Measurements from ENCODE around the gene AIFM2.

AIFM2 gene

DNA sequence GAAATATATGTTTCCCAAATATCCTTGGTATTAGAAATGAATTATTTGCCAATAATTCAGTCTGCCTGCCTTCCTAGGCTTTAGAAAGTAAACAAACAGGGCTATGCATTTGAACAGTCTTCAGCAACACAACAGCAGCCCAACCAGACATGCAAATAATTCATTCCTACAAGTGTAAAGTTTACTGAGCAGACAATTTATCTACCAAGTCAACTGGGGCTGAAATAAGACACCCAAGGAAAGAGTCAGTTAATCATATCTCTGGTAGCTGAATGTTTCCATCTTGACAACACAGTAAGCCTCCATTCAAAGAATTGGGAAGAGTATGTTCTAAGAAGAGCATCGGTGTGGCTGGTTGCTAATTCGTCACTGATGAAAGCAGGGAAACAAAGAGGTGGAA is 38.4 kb downstream of the AIFM2 start:
- no peak overlapping the region for H3K4me3 ChIP-seq (replicated peaks; ENCODE audit: low read depth, low read length)
- no peak for DNase-seq (ENCODE audit: extremely low read depth, insufficient read length)
- TF ChIP-seq, protein P1, sequence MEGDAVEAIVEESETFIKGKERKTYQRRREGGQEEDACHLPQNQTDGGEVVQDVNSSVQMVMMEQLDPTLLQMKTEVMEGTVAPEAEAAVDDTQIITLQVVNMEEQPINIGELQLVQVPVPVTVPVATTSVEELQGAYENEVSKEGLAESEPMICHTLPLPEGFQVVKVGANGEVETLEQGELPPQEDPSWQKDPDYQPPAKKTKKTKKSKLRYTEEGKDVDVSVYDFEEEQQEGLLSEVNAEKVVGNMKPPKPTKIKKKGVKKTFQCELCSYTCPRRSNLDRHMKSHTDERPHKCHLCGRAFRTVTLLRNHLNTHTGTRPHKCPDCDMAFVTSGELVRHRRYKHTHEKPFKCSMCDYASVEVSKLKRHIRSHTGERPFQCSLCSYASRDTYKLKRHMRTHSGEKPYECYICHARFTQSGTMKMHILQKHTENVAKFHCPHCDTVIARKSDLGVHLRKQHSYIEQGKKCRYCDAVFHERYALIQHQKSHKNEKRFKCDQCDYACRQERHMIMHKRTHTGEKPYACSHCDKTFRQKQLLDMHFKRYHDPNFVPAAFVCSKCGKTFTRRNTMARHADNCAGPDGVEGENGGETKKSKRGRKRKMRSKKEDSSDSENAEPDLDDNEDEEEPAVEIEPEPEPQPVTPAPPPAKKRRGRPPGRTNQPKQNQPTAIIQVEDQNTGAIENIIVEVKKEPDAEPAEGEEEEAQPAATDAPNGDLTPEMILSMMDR (IDR thresholded peaks at IDR 0.05; ENCODE audit: insufficient read depth, low read length, poor library complexity, severe bottlenecking), result no peak
- H3K27me3 ChIP-seq (replicated peaks; ENCODE audit: control insufficient read depth, insufficient read depth, low read length), result peaks cover 1% of the 10 kb centered on the region; the same call in 1 of the 2 replicates
- no peaks in the 10 kb centered on the region for H3K36me3 ChIP-seq (ENCODE audit: control insufficient read depth, insufficient read depth, low read length)

DNA sequence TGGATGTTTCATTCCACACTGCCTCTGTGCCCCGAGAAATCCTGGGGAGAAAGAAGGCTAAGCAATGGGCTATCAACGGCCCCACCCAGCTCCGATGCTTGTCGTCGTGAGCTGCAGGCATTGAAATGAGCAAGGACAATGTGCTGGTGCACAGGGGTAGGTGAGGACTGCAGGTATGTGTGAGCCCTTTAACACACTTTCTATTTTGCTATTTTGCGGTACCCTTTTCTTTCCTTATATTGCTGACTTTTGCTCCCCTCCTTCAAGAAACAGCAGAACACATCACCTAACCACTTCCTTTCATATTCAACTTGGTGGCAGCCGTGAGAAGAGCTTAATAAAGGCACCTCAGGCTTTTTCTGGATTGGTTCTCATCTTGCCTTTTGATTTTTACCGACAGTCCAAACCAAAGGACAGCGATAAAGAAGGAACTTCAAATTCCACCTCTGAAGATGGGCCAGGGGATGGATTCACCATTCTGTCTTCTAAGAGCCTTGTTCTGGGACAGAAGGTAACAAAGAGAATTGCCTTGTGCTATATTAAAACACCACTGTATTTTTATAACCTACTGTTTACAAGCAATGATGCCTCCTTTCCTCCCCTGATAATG is 39.2 kb downstream of the AIFM2 start:
- peaks cover 1% of the 10 kb centered on the region; the same call in 1 of the 2 replicates for H3K27me3 ChIP-seq (replicated peaks; ENCODE audit: control insufficient read depth, insufficient read depth, low read length)
- no peaks in the 10 kb centered on the region for H3K36me3 ChIP-seq (ENCODE audit: control insufficient read depth, insufficient read depth, low read length)
- no peak overlapping the region for H3K4me3 ChIP-seq (replicated peaks; ENCODE audit: low read depth, low read length)
- TF ChIP-seq, protein P1 (IDR thresholded peaks at IDR 0.05; ENCODE audit: insufficient read depth, low read length, poor library complexity, severe bottlenecking), result no peak
- DNase-seq (ENCODE audit: extremely low read depth, insufficient read length), result no peak

DNA sequence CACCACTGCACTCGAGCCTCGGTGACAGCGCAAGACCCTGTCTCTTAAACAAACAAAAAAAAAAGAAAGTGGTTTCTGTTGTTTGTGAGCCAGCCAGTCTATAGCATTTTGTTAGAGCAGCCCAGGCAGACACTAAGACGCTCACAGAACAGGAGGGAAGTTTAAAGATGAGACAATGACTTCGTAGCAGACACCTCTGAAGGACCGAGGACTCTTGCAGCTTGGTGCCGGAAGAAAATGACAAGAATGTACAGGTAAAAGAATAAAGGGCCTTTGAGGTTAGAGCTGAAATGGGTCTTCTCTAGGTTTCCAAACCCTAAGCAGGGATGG is 40.3 kb downstream of the AIFM2 start:
- no peak for DNase-seq (ENCODE audit: extremely low read depth, insufficient read length)
- H3K4me3 ChIP-seq (replicated peaks; ENCODE audit: low read depth, low read length), result no peak overlapping the region
- peaks cover 1% of the 10 kb centered on the region; the same call in 1 of the 2 replicates for H3K27me3 ChIP-seq (replicated peaks; ENCODE audit: control insufficient read depth, insufficient read depth, low read length)
- no peaks in the 10 kb centered on the region for H3K36me3 ChIP-seq (ENCODE audit: control insufficient read depth, insufficient read depth, low read length)
- TF ChIP-seq, protein P1 (IDR thresholded peaks at IDR 0.05; ENCODE audit: insufficient read depth, low read length, poor library complexity, severe bottlenecking), result no peak

DNA sequence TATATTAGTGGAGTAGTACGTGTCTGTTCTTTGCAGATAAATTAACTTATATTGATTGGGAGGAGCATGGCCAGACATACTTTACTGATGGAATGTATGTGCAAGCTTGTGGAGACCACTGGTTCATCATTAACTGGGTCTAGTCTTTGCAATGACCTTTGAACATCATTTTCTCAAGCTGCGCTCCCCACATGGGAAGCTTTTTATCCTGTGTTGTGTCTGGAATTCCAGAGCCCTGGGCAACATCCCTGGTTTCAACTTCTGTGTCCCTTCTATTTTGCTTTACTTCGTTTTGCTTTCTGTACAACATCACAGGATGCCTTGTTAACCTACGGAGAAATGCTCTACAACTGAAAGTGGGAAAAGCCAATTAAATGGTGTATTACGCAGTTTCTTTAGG is 41.7 kb downstream of the AIFM2 start:
- DNase-seq (ENCODE audit: extremely low read depth, insufficient read length), result no peak
- TF ChIP-seq, protein P1 (IDR thresholded peaks at IDR 0.05; ENCODE audit: insufficient read depth, low read length, poor library complexity, severe bottlenecking), result no peak
- no peaks in the 10 kb centered on the region for H3K36me3 ChIP-seq (ENCODE audit: control insufficient read depth, insufficient read depth, low read length)
- H3K4me3 ChIP-seq (replicated peaks; ENCODE audit: low read depth, low read length), result no peak overlapping the region
- no peaks in the 10 kb centered on the region; the same call in 1 of the 2 replicates for H3K27me3 ChIP-seq (replicated peaks; ENCODE audit: control insufficient read depth, insufficient read depth, low read length)

DNA sequence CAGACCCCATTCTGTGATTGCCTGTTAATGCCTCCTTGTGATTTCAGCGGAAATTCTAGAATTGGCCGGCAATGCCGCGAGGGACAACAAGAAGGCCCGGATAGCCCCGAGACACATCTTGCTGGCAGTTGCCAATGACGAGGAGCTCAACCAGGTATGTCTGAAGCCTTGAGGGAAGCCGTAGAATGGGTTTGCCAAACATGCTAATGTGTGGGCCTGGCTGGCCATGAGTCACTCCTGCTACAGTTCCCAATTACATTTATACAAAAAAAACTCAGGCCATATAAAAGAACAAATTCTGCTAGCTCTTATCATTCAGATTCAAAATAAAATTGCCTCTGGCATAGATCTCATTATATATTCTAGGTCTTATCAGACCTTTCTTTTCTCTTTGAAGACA is 42.6 kb downstream of the AIFM2 start:
- Histone ChIP-seq H3K36me3 (ENCODE audit: control insufficient read depth, insufficient read depth, low read length) (no peaks in the 10 kb centered on the region), H3K4me3 (replicated peaks; ENCODE audit: low read depth, low read length) (no peak overlapping the region), H3K27me3 (replicated peaks; ENCODE audit: control insufficient read depth, insufficient read depth, low read length) (no peaks in the 10 kb centered on the region; the same call in 1 of the 2 replicates)
- no peak for DNase-seq (ENCODE audit: extremely low read depth, insufficient read length)
- TF ChIP-seq, protein P1 (IDR thresholded peaks at IDR 0.05; ENCODE audit: insufficient read depth, low read length, poor library complexity, severe bottlenecking), result no peak

DNA sequence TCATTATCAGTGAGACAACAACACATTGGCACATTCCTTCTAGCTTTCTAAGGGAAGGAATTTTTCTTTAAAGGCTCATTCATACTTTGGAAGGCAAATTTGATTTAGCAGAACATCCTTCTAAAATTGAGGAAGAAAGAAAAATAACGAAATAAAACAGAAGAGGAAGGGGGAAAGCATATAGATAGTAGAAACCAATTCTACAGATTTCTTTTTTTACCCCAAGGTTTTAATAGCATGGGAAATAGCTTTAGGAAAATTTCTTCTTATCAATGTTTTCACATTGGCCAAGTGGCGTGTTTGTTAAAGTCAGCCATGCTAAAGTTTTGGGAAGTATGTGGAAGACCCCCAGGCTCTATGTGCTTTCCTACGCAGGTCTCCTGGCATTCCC is 44.3 kb downstream of the AIFM2 start:
- TF ChIP-seq, protein P1 (IDR thresholded peaks at IDR 0.05; ENCODE audit: insufficient read depth, low read length, poor library complexity, severe bottlenecking), result no peak
- H3K4me3 ChIP-seq (replicated peaks; ENCODE audit: low read depth, low read length), result no peak overlapping the region
- no peaks in the 10 kb centered on the region; the same call in 1 of the 2 replicates for H3K27me3 ChIP-seq (replicated peaks; ENCODE audit: control insufficient read depth, insufficient read depth, low read length)
- H3K36me3 ChIP-seq (ENCODE audit: control insufficient read depth, insufficient read depth, low read length), result no peaks in the 10 kb centered on the region
- no peak for DNase-seq (ENCODE audit: extremely low read depth, insufficient read length)
